GM12873 (cell line): ENCODE data around the gene FUZ.

Experiments used
- TF ChIP-seq, protein P1 (sequence below): IDR thresholded peaks from 2 replicates; pipeline ENCODE4 v1.5.1; 2012; ENCODE audit warnings: low read depth, mild to moderate bottlenecking, moderate library complexity, low read length, control low read depth; ENCODE audit not compliant: insufficient read depth; ENCODE audit errors: missing control alignments

Gene FUZ

GRCh38 chr19:49770529-49770928 lies 42.6 kb downstream of the FUZ start:
- TF ChIP-seq, protein P1, sequence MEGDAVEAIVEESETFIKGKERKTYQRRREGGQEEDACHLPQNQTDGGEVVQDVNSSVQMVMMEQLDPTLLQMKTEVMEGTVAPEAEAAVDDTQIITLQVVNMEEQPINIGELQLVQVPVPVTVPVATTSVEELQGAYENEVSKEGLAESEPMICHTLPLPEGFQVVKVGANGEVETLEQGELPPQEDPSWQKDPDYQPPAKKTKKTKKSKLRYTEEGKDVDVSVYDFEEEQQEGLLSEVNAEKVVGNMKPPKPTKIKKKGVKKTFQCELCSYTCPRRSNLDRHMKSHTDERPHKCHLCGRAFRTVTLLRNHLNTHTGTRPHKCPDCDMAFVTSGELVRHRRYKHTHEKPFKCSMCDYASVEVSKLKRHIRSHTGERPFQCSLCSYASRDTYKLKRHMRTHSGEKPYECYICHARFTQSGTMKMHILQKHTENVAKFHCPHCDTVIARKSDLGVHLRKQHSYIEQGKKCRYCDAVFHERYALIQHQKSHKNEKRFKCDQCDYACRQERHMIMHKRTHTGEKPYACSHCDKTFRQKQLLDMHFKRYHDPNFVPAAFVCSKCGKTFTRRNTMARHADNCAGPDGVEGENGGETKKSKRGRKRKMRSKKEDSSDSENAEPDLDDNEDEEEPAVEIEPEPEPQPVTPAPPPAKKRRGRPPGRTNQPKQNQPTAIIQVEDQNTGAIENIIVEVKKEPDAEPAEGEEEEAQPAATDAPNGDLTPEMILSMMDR: no peak

DNA sequence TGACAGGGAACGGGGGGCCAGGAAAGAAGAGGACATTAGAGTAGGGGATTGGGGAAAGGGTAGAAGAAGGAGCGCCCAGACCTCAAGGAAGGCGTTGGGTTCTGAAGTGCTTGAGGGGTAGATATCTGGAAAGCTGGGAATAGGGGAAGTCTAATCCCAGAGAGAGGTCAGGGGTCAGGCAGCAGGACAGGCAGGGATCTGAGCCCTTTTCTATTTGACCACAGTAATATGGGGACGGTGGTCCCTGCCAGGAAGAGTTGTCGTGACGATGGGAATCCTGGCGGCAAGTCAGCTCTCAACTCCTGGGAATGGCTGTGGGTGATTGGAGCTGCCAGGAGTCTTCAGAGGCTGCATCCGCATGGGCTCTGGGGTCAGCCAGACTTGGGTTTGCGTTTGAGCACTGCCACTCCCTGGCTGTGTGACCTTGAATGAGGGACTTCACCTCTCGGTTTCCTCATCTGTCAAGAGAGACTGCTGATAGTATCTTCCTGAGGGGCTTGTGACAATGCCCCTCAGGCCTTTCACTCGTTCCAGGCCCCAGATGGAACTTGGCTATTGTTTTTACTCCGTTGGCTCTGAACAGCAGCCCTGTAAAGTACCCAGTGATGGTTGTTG lies 45.0 kb downstream of the FUZ start:
- TF ChIP-seq, protein P1: no peak

DNA sequence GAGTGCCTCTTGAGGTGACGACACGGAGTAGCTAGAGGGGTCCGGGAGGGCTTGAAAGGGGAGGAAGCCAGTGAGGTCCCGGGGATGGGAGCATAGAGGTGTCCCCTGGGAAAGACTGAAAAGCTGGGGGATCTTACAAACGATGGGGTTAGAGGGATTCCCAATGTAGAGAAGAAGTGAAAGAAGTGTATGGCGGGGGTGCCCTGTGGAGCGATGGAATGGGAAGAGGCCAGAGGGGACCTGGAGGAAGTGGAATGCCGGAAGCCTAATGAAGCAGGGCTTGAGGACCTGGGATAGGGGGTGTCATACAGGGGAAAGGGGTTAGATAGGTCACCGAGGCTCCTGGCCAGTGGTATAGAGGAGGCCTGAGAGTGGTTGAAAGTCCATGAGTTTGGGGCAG lies 45.7 kb downstream of the FUZ start:
- TF ChIP-seq, protein P1: no peak

GRCh38 chr19:49766930-49767299 lies 46.2 kb downstream of the FUZ start, which contains the start of gene AP2A1:
Gene AP2A1, plus strand, starts transcription at chr19:49767001. Its CDS starts 133 bp downstream, at chr19:49767134.
- TF ChIP-seq, protein P1: no peak

DNA sequence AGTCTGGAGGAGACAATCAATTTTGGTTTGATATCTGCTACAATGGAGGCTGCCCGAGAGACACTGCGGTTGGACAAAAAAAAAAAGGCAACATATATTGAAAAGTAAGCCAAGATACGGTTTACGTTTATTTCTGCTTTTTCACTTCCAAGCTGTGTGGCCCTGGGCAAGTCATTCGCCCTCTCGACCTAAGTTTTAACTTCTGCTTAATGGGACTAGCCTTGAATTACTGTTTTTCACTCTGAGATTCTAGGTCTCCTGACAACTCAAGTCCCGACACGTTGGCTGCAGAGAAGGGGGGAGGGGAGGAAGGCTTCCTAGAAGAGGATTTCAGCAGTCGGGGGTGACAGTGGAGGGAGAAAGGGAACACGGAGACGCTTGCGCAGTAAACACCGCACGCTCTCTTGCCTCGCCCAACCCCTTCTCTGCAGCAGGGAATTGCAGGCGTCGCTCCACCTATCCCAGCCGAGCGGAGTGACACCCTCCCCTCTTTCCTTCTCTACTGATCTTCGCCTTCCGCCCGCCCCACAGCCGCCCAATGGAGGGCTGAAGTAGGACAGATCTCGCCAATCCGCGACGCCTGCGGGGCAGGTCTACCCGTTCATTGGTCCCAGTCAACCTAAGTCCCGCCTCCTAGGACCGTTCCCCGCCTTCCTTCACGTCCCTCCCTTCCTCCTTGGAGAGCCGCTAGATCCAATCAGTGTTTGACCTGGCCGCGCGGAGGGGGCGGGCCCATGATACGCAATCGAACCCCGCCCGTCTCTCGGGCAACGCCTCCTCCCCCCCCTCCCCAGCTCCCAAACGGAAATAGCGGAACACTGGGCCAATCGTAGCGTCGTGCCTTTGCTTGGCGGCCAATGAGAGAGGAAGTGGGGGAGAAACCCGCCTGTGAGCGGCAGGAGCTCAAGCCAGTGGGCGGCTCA lies 46.8 kb downstream of the FUZ start:
- TF ChIP-seq, protein P1: no peak

DNA sequence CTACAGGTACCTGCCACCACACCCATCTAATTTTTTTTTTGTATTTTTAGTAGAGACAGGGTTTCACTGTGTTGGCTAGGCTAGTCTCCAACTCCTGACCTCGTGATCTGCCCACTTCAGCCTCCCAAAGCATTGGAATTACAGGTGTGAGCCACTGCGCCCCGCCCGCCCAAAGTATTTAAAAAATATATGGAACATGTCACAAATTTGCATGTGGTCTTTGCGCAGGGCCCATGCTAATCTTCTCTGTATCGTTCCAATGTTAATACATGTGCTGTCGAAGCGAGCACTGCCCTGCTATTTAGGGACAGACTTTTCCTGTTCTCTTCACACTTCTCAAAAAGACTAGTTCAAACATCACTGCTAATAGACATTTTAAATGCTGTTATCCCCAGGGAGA lies 48.8 kb downstream of the FUZ start:
- TF ChIP-seq, protein P1: no peak

GRCh38 chr19:49763230-49763629 lies 49.9 kb downstream of the FUZ start, which contains the start of gene TSKS:
Gene TSKS, minus strand, starts transcription at chr19:49763306. Its CDS starts 59 bp downstream, at chr19:49763247.
- TF ChIP-seq, protein P1: no peak
